Islet precursor cell (in vitro differentiated cells): ENCODE measurements around the gene CLTC.

ENCODE experiments used
- DNase-seq: peaks from one replicate; pipeline ENCODE4 v3.0.0-alpha.2; 2018

The CLTC gene

GRCh38 chr17:59730268-59730834 is 110.7 kb downstream of the CLTC start:
- no peak for DNase-seq

DNA sequence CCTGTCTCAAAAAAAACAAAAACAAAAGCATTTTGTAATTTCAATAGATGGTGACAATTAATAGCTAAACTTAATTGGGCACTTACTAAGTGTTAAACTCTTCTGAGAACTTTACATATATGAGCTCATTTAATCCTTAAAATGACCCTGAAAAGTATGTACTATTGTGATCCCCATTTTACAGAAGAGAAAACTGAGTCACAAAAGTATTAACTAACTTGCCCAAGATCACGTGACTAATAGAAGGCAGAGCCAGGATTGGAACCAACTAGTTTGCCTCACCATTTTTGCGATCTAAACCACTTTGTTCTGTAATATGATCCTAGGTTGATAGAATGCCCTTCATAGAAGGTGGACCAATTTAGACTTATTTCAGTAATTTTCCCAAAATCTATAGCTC is 114.0 kb downstream of the CLTC start:
- DNase-seq = no peak

DNA sequence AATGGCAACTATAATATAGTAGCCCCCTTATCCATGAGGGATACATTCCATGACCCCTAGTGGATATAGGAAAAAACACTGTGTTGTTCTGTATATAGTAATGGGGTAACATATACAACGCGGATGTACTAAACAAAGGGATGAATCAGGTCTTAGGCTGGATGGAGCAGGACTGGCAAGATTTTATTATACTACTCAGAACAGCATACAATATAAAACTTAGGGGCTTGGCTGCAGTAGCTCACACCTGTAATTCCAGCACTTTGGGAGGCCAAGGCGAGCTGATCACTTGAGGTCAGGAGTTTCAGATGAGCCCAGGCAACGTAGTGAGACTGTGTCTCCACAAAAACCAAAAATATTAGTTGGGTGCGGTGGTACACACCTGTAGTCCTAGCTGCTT is 114.5 kb downstream of the CLTC start:
- DNase-seq = no peak

DNA sequence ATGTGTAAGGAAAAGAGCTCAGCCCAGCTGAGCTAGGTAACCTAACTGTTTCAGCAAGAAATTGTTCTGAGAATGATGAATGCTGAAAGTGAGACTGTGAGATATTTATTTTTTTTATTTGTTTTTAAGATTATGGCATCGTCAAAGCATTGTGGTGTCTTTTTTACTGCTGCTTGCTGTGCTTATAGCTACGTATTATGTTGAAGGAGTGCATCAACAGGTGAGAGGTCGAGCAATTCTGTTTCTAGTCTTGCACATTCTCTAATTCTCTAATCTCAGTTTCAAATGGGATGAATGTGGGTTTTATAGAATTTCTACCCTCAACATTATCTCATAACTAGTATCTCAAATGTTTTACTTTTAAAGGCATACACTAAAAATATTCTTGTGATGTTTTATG is 117.6 kb downstream of the CLTC start:
- DNase-seq = no peak

- no peak for DNase-seq
Observed at GRCh38 chr17:59743842-59744241, 124.1 kb downstream of the CLTC start.

GRCh38 chr17:59745040-59745439 is 125.3 kb downstream of the CLTC start:
- DNase-seq = no peak
